Psoas muscle (tissue), 8 donors: ENCODE measurements around the gene EIF2A. TPM values are rescaled to one million over a fixed set of nuclear protein-coding genes. Genes with fewer than 3 reads are reported as not detected.
A peak's percentile ranks its signal among the peaks of the same experiment; 100 is the strongest.

ENCODE experiments used
- ATAC-seq, 4 donors: fragments of 200-7000 bp; cut with Tn5 transposase; one replicate each; pipeline ENCODE4 v1.9.1; 2020; ENCODE audit warnings: moderate library complexity in 3 of 4, mild to moderate bottlenecking in 2 of 4
- DNase-seq, 2 donors: peaks; one replicate each; pipeline ENCODE4 v3.0.0-alpha.2; 2020
- H3K27ac ChIP-seq: fragments of 200-600 bp; one replicate; pipeline ENCODE4 v1.8.0; 2022
- H3K27me3 ChIP-seq, 3 donors: fragments of 200-600 bp in 1 of 3; one replicate each; pipeline versions ENCODE4 v1.6.1 to v1.8.0; 2013 to 2022; ENCODE audit warnings: low read length in 2 of 3, mild to moderate bottlenecking in 2 of 3, moderate library complexity in 1 of 3; ENCODE audit not compliant: insufficient read depth in 3 of 3
- H3K36me3 ChIP-seq, 2 donors: fragments of 200-600 bp in 1 of 2; one replicate each; pipeline versions ENCODE4 v1.6.1 to v1.8.0; 2013 to 2022; ENCODE audit warnings: low read depth in 1 of 2, mild to moderate bottlenecking in 1 of 2, moderate library complexity in 1 of 2; ENCODE audit not compliant: insufficient read depth in 1 of 2
- H3K4me1 ChIP-seq: fragments of 200-600 bp; one replicate; pipeline ENCODE4 v1.8.0; 2022
- H3K4me3 ChIP-seq: fragments of 200-600 bp; one replicate; pipeline ENCODE4 v1.8.0; 2022; ENCODE audit warnings: mild to moderate bottlenecking
- H3K9me3 ChIP-seq: fragments of 200-600 bp; one replicate; pipeline ENCODE4 v1.8.0; 2022
- CTCF ChIP-seq: fragments of 200-600 bp; IDR thresholded peaks from one replicate; pipeline ENCODE4 v1.8.0; 2022; ENCODE audit warnings: antibody characterized with exemption
- WGBS, 3 donors: extraction: QIAGEN DNeasy Blood & Tissue Kit; methylation state at CpG; one replicate each; pipeline versions ENCODE4 v1.1.6 to v1.1.7; 2013; 5-methylcytosine and 5-hydroxymethylcytosine counted together
- intact Hi-C, 2 donors: fragments of 100-400 bp; cut with DNase I; formaldehyde crosslinking; loops; one replicate each; pipeline versions ENCODE4 v1.11.0 to v1.14.2; 2022
- polyA plus RNA-seq, 3 donors: library from polyadenylated mRNA; stranded (reverse); fragments of 200-250 nt; gene quantifications; one replicate each; pipeline ENCODE4 v1.2.3, GENCODE V29; 2013
- total RNA-seq, 4 donors: library from RNA; stranded (reverse); fragmentation: NEBNext Ultra II Directional in 2 of 4; extraction: Animal tissue kit (Norgen Biotek cat#: 25700) in 2 of 4; gene quantifications; one replicate each; pipeline versions ENCODE4 v1.2.1 to v1.2.4, GENCODE V29; 2021 to 2023
- donor health status: healthy with polysubstance abuse.
- donor health status: DM: no; HTN: no; CAD: no; lungs with moderate emphysema.
- donor health status: Bipolar disorder and iron deficiency.
- donor health status: healthy.
- donor health status: DM: yes; HTN: yes; CAD: no.
- donor health status: DM: no; HTN: no; CAD: no.
- donor health status: DM: no; HTN: no; CAD: no.
- donor health status: DM: yes; HTN: yes; CAD: no.

The EIF2A gene
- total and polyA plus RNA-seq, 7 donors: 67.2 to 117 (median 102) TPM

GRCh38 chr3:150543531-150543930 lies 3.1 kb upstream of the EIF2A start:
- Histone ChIP-seq H3K9me3 (no peaks in the 10 kb centered on the region), H3K4me3 (no peak overlapping the region), H3K4me1 (peaks cover 36% of the 10 kb centered on the region), H3K27me3 (no peaks in the 10 kb centered on the region), H3K36me3 (peaks cover 0 to 35% of the 10 kb centered on the region in 2 donors), H3K27ac (peak overlapping the region; percentile 97)
- ATAC-seq (no peak), DNase-seq (no peak)
- intact Hi-C loops: no loop called here
- WGBS, 3 donors: 79 to 82% (median 79%) methylated on average over 2 of the region's 2 CpGs
- no peak for TF ChIP-seq CTCF

GRCh38 chr3:150544041-150544440 lies 2.5 kb upstream of the EIF2A start:
- Histone ChIP-seq H3K9me3 (no peaks in the 10 kb centered on the region), H3K27me3 (no peaks in the 10 kb centered on the region), H3K36me3 (peaks cover 0 to 35% of the 10 kb centered on the region in 2 donors), H3K4me3 (peak overlapping the region; percentile 85), H3K27ac (peak overlapping the region; percentile 97), H3K4me1 (peaks cover 39% of the 10 kb centered on the region)
- ATAC-seq (no peak), DNase-seq (no peak)
- intact Hi-C loops: loop anchor here in 1 of 2 donors (2.0 kb wide), 1 partner anchor 133 kb away; no protein-coding TSS in a partner anchor
- no peak for TF ChIP-seq CTCF

- ATAC-seq (no peak), DNase-seq (no peak)
- WGBS, 3 donors: 0% methylated on average over 1 of the region's 1 CpG
- H3K9me3 ChIP-seq: no peaks in the 10 kb centered on the region
- H3K27me3 ChIP-seq: no peaks in the 10 kb centered on the region
- H3K27ac ChIP-seq: peak overlapping the region; percentile 97
- peaks cover 0 to 41% of the 10 kb centered on the region in 2 donors for H3K36me3 ChIP-seq
- intact Hi-C loops: loop anchor here (2.0 to 5.0 kb wide), 4 partner anchors 58 to 732 kb away; partner anchors contain the start of genes RNF13 (in 1 of the 2), SELENOT (in 1 of the 2) and SIAH2 (in 1 of the 2)
- peak overlapping the region; percentile 85 for H3K4me3 ChIP-seq
- TF ChIP-seq CTCF: no peak
- H3K4me1 ChIP-seq: peaks cover 39% of the 10 kb centered on the region
Measured at GRCh38 chr3:150544726-150545125, 1.9 kb upstream of the EIF2A start.

DNA sequence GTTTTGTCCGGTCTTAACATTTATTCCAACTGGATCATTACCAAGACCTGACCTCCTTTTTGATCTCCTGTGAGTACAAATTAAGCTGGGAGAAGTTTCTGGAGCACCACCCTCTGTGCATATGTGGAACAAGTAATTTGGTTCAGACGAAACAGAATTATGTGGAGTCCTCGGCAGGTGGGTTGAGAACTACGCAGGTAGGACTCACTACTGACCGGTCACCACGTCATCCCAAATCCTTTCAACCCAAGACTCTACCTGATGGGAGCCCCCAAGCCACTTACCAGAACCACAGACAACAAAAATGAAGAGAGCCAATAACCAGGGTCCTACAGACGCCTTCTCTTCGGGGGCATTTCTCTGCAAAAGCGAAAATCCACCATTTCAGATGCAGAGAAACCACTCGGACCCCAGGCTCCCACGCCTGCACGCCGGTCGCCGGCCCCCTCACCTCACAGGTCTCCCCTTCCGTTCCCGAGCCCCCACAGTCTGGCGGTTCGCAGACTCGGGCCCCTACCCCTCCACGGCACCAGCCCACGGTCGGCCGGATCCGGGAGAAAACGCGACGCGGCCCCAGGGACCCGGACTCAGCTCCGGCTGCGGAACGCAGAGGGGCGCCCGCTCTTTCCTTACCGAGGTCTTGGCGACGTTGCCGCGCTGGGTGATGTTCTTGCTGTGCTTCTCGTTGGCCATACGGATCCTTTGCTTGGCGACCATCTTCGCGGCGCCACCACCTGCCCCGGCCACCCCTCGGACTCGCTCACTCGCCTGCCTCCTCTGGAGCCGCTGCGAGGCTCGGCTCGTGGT lies 965 bp upstream of the EIF2A start:
- H3K36me3 ChIP-seq: peaks cover 0 to 47% of the 10 kb centered on the region in 2 donors
- 0 to 1% (median 1%) methylated on average over 48 to 54 of the region's 54 CpGs for WGBS, 3 donors
- no peak for TF ChIP-seq CTCF
- H3K27ac ChIP-seq: peak overlapping the region; percentile 97
- ATAC-seq: no peak
- peak overlapping the region; percentile 85 for H3K4me3 ChIP-seq
- intact Hi-C loops: loop anchor here (2.0 to 5.0 kb wide), 4 partner anchors 57 to 733 kb away; partner anchors contain the start of genes RNF13 (in 1 of the 2), SELENOT (in 1 of the 2) and SIAH2 (in 1 of the 2)
- no peaks in the 10 kb centered on the region for H3K9me3 ChIP-seq
- H3K27me3 ChIP-seq: no peaks in the 10 kb centered on the region
- peaks cover 39% of the 10 kb centered on the region for H3K4me1 ChIP-seq
- no peak for DNase-seq
